SK-N-MC (cell line): ENCODE data around the gene APBA2.

Experiments used
- EZH2 ChIP-seq: fragments of 200-600 bp; sonication (generic); IDR thresholded peaks from one replicate; pipeline ENCODE4 v1.6.1; 2017; ENCODE audit warnings: antibody characterized with exemption
- POLR2AphosphoS5 ChIP-seq: IDR thresholded peaks from 2 replicates; pipeline ENCODE4 v1.6.1; 2012; ENCODE audit warnings: mild to moderate bottlenecking, low read depth, low read length, borderline replicate concordance

DNA sequence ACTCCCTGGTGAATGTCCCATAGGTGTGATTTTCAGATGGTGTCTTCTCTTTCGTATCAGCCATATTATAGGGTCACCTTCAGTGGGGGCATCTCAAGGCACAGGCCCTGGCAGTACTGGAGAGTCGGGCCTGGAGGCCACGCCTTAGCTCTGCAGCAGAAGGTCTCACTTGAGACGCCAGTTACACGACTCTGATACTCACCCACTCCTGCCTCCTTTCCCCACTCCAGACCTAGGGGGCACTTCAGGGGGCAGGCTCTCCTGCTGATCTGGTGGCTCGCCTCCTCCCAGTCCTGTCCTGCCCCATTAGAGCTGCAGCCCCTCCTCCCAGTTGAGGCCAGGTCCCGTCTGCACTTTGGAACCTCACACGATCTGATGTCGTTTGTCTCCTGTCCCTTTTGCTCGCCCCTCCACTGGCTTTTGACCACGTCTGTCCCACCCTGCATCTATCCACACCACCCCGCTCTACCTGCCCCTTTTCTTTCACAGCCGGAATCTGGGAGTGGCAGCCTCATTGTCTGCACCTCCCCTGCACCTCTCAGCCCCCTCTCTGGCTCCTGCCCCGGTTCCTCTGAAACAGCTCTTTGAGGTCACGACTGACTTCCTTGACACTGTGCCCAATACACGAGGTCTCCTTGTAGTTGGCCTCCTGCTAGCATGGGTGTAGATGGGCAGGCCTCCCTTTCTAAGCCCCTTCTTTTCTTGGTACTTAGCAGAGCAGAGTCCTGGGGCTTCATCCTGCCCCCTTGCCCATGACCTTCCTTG lies 201.9 kb downstream of the APBA2 start:
- no peak for TF ChIP-seq POLR2AphosphoS5
- no peak for TF ChIP-seq EZH2
